T-cell (primary cell): ENCODE measurements around the gene PTPRR. TPM values are rescaled to one million over a fixed set of nuclear protein-coding genes. Genes with fewer than 3 reads are reported as not detected.

Experiments used
- ATAC-seq, 4 experiments: fragments of 200-7000 bp in 3 of 4; fragments of 150-1000 bp in 1 of 4; cut with Tn5 transposase; replicated peaks in 1 of 4; 1 replicate in 3 of 4; 2 replicates in 1 of 4; pipeline ENCODE4 v1.10.0; 2021; ENCODE audit warnings: moderate library complexity in 3 of 4, mild to moderate bottlenecking in 2 of 4, moderate number of reproducible peaks in 1 of 4
- CTCF ChIA-PET, 2 donors: fragments of 300-600 bp; sonication (Branson Sonifier 250); formaldehyde crosslinking; loops; one replicate each; lab custom pipeline; 2022; ENCODE audit warnings: antibody characterized with exemption in 2 of 2; lab: Charles Lee
- POLR2A ChIA-PET, 2 donors: fragments of 300-600 bp; sonication (Branson Sonifier 250); formaldehyde crosslinking; loops; one replicate each; lab custom pipeline; 2022; ENCODE audit warnings: antibody characterized with exemption in 2 of 2; lab: Charles Lee
- DNase-seq, 35 experiments: peaks; one replicate each; pipeline versions ENCODE4 v3.0.0 to v3.0.0-alpha.2; 2013 to 2023
- H3K27ac ChIP-seq: one replicate; pipeline ENCODE4 v1.5.1; 2013; ENCODE audit warnings: low read length
- H3K27me3 ChIP-seq, 2 experiments: replicated peaks in 1 of 2; 1 replicate in 1 of 2; 2 replicates in 1 of 2; pipeline versions ENCODE4 v1.6.1 to v1.7.0; 2013; ENCODE audit warnings: low read length in 1 of 2, mixed read lengths in 1 of 2; ENCODE audit not compliant: control insufficient read depth in 2 of 2, insufficient read depth in 2 of 2; ENCODE audit errors: extremely low read depth in 1 of 2
- H3K36me3 ChIP-seq, 2 donors: 1 replicate in 1 of 2; 2 replicates in 1 of 2; pipeline versions ENCODE4 v1.6.1 to v1.7.0; 2013; ENCODE audit warnings: low read length in 1 of 2; ENCODE audit not compliant: control insufficient read depth in 2 of 2, insufficient read depth in 1 of 2; ENCODE audit errors: extremely low read depth in 1 of 2
- H3K4me1 ChIP-seq, 2 experiments: 1 replicate in 1 of 2; 2 replicates in 1 of 2; pipeline versions ENCODE4 v1.6.1 to v1.7.0; 2013; ENCODE audit warnings: low read length in 2 of 2, mixed read lengths in 1 of 2; ENCODE audit not compliant: insufficient read depth in 2 of 2, control insufficient read depth in 1 of 2; ENCODE audit errors: extremely low read depth in 1 of 2
- H3K4me3 ChIP-seq, 2 donors: 1 replicate in 1 of 2; 2 replicates in 1 of 2; pipeline versions ENCODE4 v1.5.1 to v1.7.0; 2013; ENCODE audit warnings: mild to moderate bottlenecking in 2 of 2, low read length in 1 of 2, moderate library complexity in 1 of 2; ENCODE audit not compliant: control insufficient read depth in 1 of 2; ENCODE audit errors: extremely low read depth in 1 of 2
- H3K9me3 ChIP-seq: 2 replicates; pipeline ENCODE4 v1.7.0; 2013
- H3K27ac Mint-ChIP-seq, 2 donors: one replicate each; pipeline ENCODE4 v1.8.0; 2020 to 2021; ENCODE audit warnings: mild to moderate bottlenecking in 2 of 2, mixed read lengths in 2 of 2
- H3K27me3 Mint-ChIP-seq, 2 donors: one replicate each; pipeline ENCODE4 v1.8.0; 2021 to 2022; ENCODE audit warnings: mixed read lengths in 2 of 2
- H3K36me3 Mint-ChIP-seq: one replicate; pipeline ENCODE4 v1.8.0; 2021; ENCODE audit warnings: mixed read lengths
- H3K4me1 Mint-ChIP-seq, 3 donors: one replicate each; pipeline ENCODE4 v1.8.0; 2020 to 2022; ENCODE audit warnings: mixed read lengths in 3 of 3, mild to moderate bottlenecking in 1 of 3
- H3K4me3 Mint-ChIP-seq, 3 donors: one replicate each; pipeline ENCODE4 v1.8.0; 2020 to 2022; ENCODE audit warnings: mild to moderate bottlenecking in 3 of 3, mixed read lengths in 3 of 3, moderate library complexity in 3 of 3
- H3K9me3 Mint-ChIP-seq, 3 donors: one replicate each; pipeline ENCODE4 v1.8.0; 2020 to 2022; ENCODE audit warnings: mixed read lengths in 3 of 3
- WGBS: methylation state at CpG from one replicate; pipeline ENCODE4 v1.1.5; 2013; ENCODE audit warnings: missing lambda C conversion rate; ENCODE audit not compliant: insufficient coverage; 5-methylcytosine and 5-hydroxymethylcytosine counted together
- total RNA-seq, 35 experiments: library from RNA in 6 of 35; stranded (reverse) in 6 of 35; fragments of 120-200 nt in 1 of 35; gene quantifications; one replicate each; pipeline versions ENCODE4 v1.2.1 to v1.2.4 and lab custom pipeline; 2013 to 2026

PTPRR gene
- total RNA-seq, 5 donors from 2014 or later (not counting 1 experiment from before 2014, with no cell fraction given): not detected

- ChIA-PET POLR2A (no interaction called here), CTCF (no interaction called here)
- Mint-ChIP-seq H3K27ac (no peak overlapping the region), H3K27me3 (no peaks in the 10 kb centered on the region), H3K36me3 (no peaks in the 10 kb centered on the region), H3K4me1 (no peaks in the 10 kb centered on the region), H3K4me3 (no peak overlapping the region), H3K9me3 (peaks cover 0 to 8% (median 7%) of the 10 kb centered on the region in 3 donors)
- 0% methylated on average over 1 of the region's 3 CpGs for WGBS
- H3K4me3 ChIP-seq: no peak overlapping the region
- no peaks in the 10 kb centered on the region for H3K27me3 ChIP-seq
- DNase-seq (no peak), ATAC-seq (no peak)
- H3K36me3 ChIP-seq: no peaks in the 10 kb centered on the region
- no peaks in the 10 kb centered on the region for H3K9me3 ChIP-seq
- no peaks in the 10 kb centered on the region for H3K4me1 ChIP-seq
- H3K27ac ChIP-seq: no peak overlapping the region
Measured at GRCh38 chr12:70876952-70877351, 43.6 kb downstream of the PTPRR start.

DNA sequence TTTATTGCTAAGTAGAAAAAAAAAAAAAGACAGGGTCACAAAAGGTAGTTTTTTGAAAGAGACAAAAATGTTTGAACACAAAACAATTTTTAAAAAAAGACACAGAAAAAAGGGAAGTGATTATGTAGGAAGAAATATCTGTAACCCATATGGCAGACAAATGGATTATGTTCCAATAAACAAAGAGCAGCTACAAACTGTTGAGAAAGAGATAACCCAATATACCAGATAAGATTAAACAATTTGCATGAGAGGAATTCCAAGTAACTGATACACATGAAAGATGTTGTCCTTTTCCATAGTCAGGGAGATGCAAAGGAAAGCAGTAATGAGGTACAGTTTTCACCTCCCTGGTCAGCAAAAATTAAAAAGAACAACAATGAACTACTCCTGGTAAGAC, 44.9 kb downstream of the PTPRR start:
- Histone ChIP-seq H3K27me3 (no peaks in the 10 kb centered on the region), H3K27ac (no peak overlapping the region), H3K9me3 (no peaks in the 10 kb centered on the region), H3K4me1 (no peaks in the 10 kb centered on the region), H3K4me3 (no peak overlapping the region), H3K36me3 (no peaks in the 10 kb centered on the region)
- ChIA-PET POLR2A (no interaction called here), CTCF (no interaction called here)
- H3K9me3 Mint-ChIP-seq: peaks cover 0 to 8% (median 7%) of the 10 kb centered on the region in 3 donors
- no peak overlapping the region for H3K4me3 Mint-ChIP-seq
- no peak overlapping the region for H3K27ac Mint-ChIP-seq
- no peaks in the 10 kb centered on the region for H3K36me3 Mint-ChIP-seq
- no peaks in the 10 kb centered on the region for H3K27me3 Mint-ChIP-seq
- no peak for DNase-seq
- no peaks in the 10 kb centered on the region for H3K4me1 Mint-ChIP-seq
- no peak for ATAC-seq

- Histone ChIP-seq H3K4me3 (no peak overlapping the region), H3K4me1 (no peaks in the 10 kb centered on the region), H3K27ac (no peak overlapping the region), H3K9me3 (no peaks in the 10 kb centered on the region), H3K36me3 (no peaks in the 10 kb centered on the region), H3K27me3 (no peaks in the 10 kb centered on the region)
- WGBS: no CpG with 5 or more reads among the region's 3 CpGs
- CTCF ChIA-PET: no interaction called here
- no peaks in the 10 kb centered on the region for H3K27me3 Mint-ChIP-seq
- no peaks in the 10 kb centered on the region for H3K36me3 Mint-ChIP-seq
- POLR2A ChIA-PET: no interaction called here
- H3K4me3 Mint-ChIP-seq: no peak overlapping the region
- H3K27ac Mint-ChIP-seq: no peak overlapping the region
- H3K4me1 Mint-ChIP-seq: no peaks in the 10 kb centered on the region
- H3K9me3 Mint-ChIP-seq: peaks cover 0 to 3% (median 0%) of the 10 kb centered on the region in 3 donors
- DNase-seq: no peak
- ATAC-seq: no peak
Measured at GRCh38 chr12:70854881-70855568, 65.5 kb downstream of the PTPRR start.

GRCh38 chr12:70854138-70854537, 66.4 kb downstream of the PTPRR start:
- WGBS: 25% methylated on average over 2 of the region's 3 CpGs
- no peaks in the 10 kb centered on the region for H3K27me3 ChIP-seq
- ATAC-seq: no peak
- H3K27ac ChIP-seq: no peak overlapping the region
- H3K4me1 Mint-ChIP-seq: no peaks in the 10 kb centered on the region
- H3K36me3 Mint-ChIP-seq: no peaks in the 10 kb centered on the region
- H3K4me3 Mint-ChIP-seq: no peak overlapping the region
- H3K9me3 ChIP-seq: no peaks in the 10 kb centered on the region
- H3K27ac Mint-ChIP-seq: no peak overlapping the region
- POLR2A ChIA-PET: no interaction called here
- no peaks in the 10 kb centered on the region for H3K4me1 ChIP-seq
- H3K27me3 Mint-ChIP-seq: no peaks in the 10 kb centered on the region
- H3K4me3 ChIP-seq: no peak overlapping the region
- H3K36me3 ChIP-seq: no peaks in the 10 kb centered on the region
- CTCF ChIA-PET: no interaction called here
- no peak for DNase-seq
- peaks cover 0 to under 1% (median 0%) of the 10 kb centered on the region in 3 donors for H3K9me3 Mint-ChIP-seq

- no peaks in the 10 kb centered on the region for H3K9me3 Mint-ChIP-seq
- no peak overlapping the region for H3K4me3 Mint-ChIP-seq
- no peak overlapping the region for H3K27ac ChIP-seq
- DNase-seq: no peak
- no peak overlapping the region for H3K27ac Mint-ChIP-seq
- no peak overlapping the region for H3K4me3 ChIP-seq
- H3K36me3 ChIP-seq: no peaks in the 10 kb centered on the region
- 83% methylated on average over 1 of the region's 3 CpGs for WGBS
- H3K4me1 ChIP-seq: no peaks in the 10 kb centered on the region
- ATAC-seq: no peak
- H3K36me3 Mint-ChIP-seq: no peaks in the 10 kb centered on the region
- ChIA-PET CTCF (interaction anchor here in 1 of 2 donors (0.6 kb wide), 1 partner anchor 121 kb away, joined by 3 read pairs; no protein-coding TSS in a partner anchor), POLR2A (no interaction called here)
- H3K27me3 ChIP-seq: no peaks in the 10 kb centered on the region
- H3K9me3 ChIP-seq: no peaks in the 10 kb centered on the region
- no peaks in the 10 kb centered on the region for H3K4me1 Mint-ChIP-seq
- H3K27me3 Mint-ChIP-seq: no peaks in the 10 kb centered on the region
Measured at GRCh38 chr12:70853326-70853725, 67.2 kb downstream of the PTPRR start.

GRCh38 chr12:70852416-70853150, 68.0 kb downstream of the PTPRR start:
- H3K36me3 Mint-ChIP-seq: no peaks in the 10 kb centered on the region
- CTCF ChIA-PET: no interaction called here

More at GRCh38 chr12:70852416-70853150, 68.0 kb downstream of the PTPRR start:
- POLR2A ChIA-PET: no interaction called here
- H3K4me3 Mint-ChIP-seq: no peak overlapping the region
- Histone ChIP-seq H3K27me3 (no peaks in the 10 kb centered on the region), H3K4me3 (no peak overlapping the region), H3K36me3 (no peaks in the 10 kb centered on the region), H3K9me3 (no peaks in the 10 kb centered on the region), H3K27ac (no peak overlapping the region), H3K4me1 (no peaks in the 10 kb centered on the region)
- H3K27ac Mint-ChIP-seq: no peak overlapping the region
- DNase-seq (no peak), ATAC-seq (no peak)
- no peaks in the 10 kb centered on the region for H3K9me3 Mint-ChIP-seq
- no peaks in the 10 kb centered on the region for H3K27me3 Mint-ChIP-seq
- no peaks in the 10 kb centered on the region for H3K4me1 Mint-ChIP-seq
- WGBS: 57% methylated on average over 1 of the region's 7 CpGs
